HEK293 (cell line): Measurements from ENCODE around the gene ABHD15.

Source experiments
- CTCF ChIA-PET: fragments of 350-600 bp; formaldehyde crosslinking; extraction: SDS; loops from one replicate; lab custom pipeline; 2021; ENCODE audit warnings: antibody characterized with exemption; lab: Yijun Ruan, JAX
- POLR2A ChIA-PET: fragments of 300-600 bp; formaldehyde crosslinking; extraction: SDS; loops from one replicate; lab custom pipeline; 2020; ENCODE audit warnings: antibody characterized with exemption, inconsistent platforms; lab: Yijun Ruan, JAX
- H3K27ac ChIP-seq: fragments of 200-500 bp; sonication (Bioruptor generic); 2 replicates; pipeline ENCODE4 v1.5.1; 2014; ENCODE audit warnings: low read depth, low read length, control low read depth, inconsistent platforms; ENCODE audit errors: extremely low read depth
- H3K36me3 ChIP-seq, 2 experiments: fragments of 200-500 bp in 1 of 2; sonication (Bioruptor generic) in 1 of 2; 1 replicate in 1 of 2; 2 replicates in 1 of 2; pipeline ENCODE4 v1.5.1; 2014 to 2017; ENCODE audit warnings: inconsistent platforms in 2 of 2, low read length in 2 of 2; ENCODE audit not compliant: control insufficient read depth in 2 of 2, insufficient read depth in 1 of 2
- H3K4me1 ChIP-seq: fragments of 200-500 bp; sonication (Bioruptor generic); 2 replicates; pipeline ENCODE4 v1.5.1; 2014; ENCODE audit warnings: mild to moderate bottlenecking, low read length, inconsistent platforms; ENCODE audit not compliant: control insufficient read depth, insufficient read depth
- H3K4me3 ChIP-seq: 2 replicates; pipeline ENCODE4 v1.5.1; 2011; ENCODE audit warnings: low read depth, mild to moderate bottlenecking, control low read depth, low read length, moderate library complexity
- H3K9me3 ChIP-seq: fragments of 200-500 bp; sonication (Bioruptor generic); 2 replicates; pipeline ENCODE4 v1.5.1; 2014; ENCODE audit warnings: low read depth, low read length, inconsistent platforms; ENCODE audit not compliant: control insufficient read depth, insufficient read depth
- IKZF3 ChIP-seq: fragments of 450-650 bp; IDR thresholded peaks from 2 replicates; pipeline ENCODE4 v1.5.0; 2018; ENCODE audit warnings: missing biosample characterization, mild to moderate bottlenecking, missing genetic modification characterization, moderate library complexity
- INSM2 ChIP-seq: fragments of 450-650 bp; formaldehyde crosslinking; IDR thresholded peaks from 2 replicates; pipeline ENCODE4 v1.5.1; 2016; ENCODE audit warnings: missing biosample characterization, missing genetic modification characterization
- KLF7 ChIP-seq: fragments of 450-650 bp; formaldehyde crosslinking; IDR thresholded peaks from 2 replicates; pipeline ENCODE4 v1.5.1; 2016; ENCODE audit warnings: missing biosample characterization, missing genetic modification characterization, borderline replicate concordance
- OSR2 ChIP-seq: fragments of 450-650 bp; formaldehyde crosslinking; IDR thresholded peaks from 2 replicates; pipeline ENCODE4 v1.5.1; 2016; ENCODE audit warnings: missing biosample characterization, missing genetic modification characterization
- PRDM10 ChIP-seq: fragments of 450-650 bp; formaldehyde crosslinking; IDR thresholded peaks from 2 replicates; pipeline ENCODE4 v1.5.1; 2016; ENCODE audit warnings: missing biosample characterization, missing genetic modification characterization
- TSHZ1 ChIP-seq: fragments of 450-650 bp; formaldehyde crosslinking; IDR thresholded peaks from 2 replicates; pipeline ENCODE4 v1.5.1; 2016; ENCODE audit warnings: missing biosample characterization, missing genetic modification characterization, borderline replicate concordance
- ZIC2 ChIP-seq: fragments of 450-650 bp; formaldehyde crosslinking; IDR thresholded peaks from 2 replicates; pipeline ENCODE4 v1.5.1; 2016; ENCODE audit warnings: missing biosample characterization, missing genetic modification characterization
- ZNF112 ChIP-seq: fragments of 450-650 bp; formaldehyde crosslinking; IDR thresholded peaks from 2 replicates; pipeline ENCODE4 v1.5.0; 2017; ENCODE audit warnings: missing biosample characterization, missing genetic modification characterization
- ZNF132 ChIP-seq: fragments of 450-650 bp; formaldehyde crosslinking; IDR thresholded peaks from 2 replicates; pipeline ENCODE4 v1.5.1; 2017; ENCODE audit warnings: missing biosample characterization, missing genetic modification characterization, borderline replicate concordance
- ZNF138 ChIP-seq: fragments of 450-650 bp; formaldehyde crosslinking; IDR thresholded peaks from 2 replicates; pipeline ENCODE4 v1.5.1; 2016; ENCODE audit warnings: missing biosample characterization, missing genetic modification characterization, borderline replicate concordance
- ZNF488 ChIP-seq: fragments of 450-650 bp; formaldehyde crosslinking; IDR thresholded peaks from 2 replicates; pipeline ENCODE4 v1.5.1; 2016; ENCODE audit warnings: missing biosample characterization, missing genetic modification characterization
- ZNF518A ChIP-seq: fragments of 450-650 bp; formaldehyde crosslinking; conservative IDR thresholded peaks from 2 replicates; pipeline ENCODE4 v1.5.1; 2016; ENCODE audit warnings: low read depth, missing biosample characterization, missing genetic modification characterization
- ZNF596 ChIP-seq: fragments of 450-650 bp; IDR thresholded peaks from 2 replicates; pipeline ENCODE4 v1.5.0; 2018; ENCODE audit warnings: missing biosample characterization, mild to moderate bottlenecking, missing genetic modification characterization, moderate library complexity
- ZNF639 ChIP-seq: fragments of 450-650 bp; formaldehyde crosslinking; IDR thresholded peaks from 2 replicates; pipeline ENCODE4 v1.5.1; 2016; ENCODE audit warnings: missing biosample characterization, missing genetic modification characterization
- ZNF658 ChIP-seq: fragments of 450-650 bp; formaldehyde crosslinking; IDR thresholded peaks from 2 replicates; pipeline ENCODE4; 2016; ENCODE audit warnings: missing biosample characterization, missing genetic modification characterization
- ZSCAN5A ChIP-seq: fragments of 450-650 bp; formaldehyde crosslinking; IDR thresholded peaks from 2 replicates; pipeline ENCODE4 v1.5.1; 2016; ENCODE audit warnings: missing biosample characterization, missing genetic modification characterization

Gene ABHD15

GRCh38 chr17:29570521-29570920, 3.7 kb upstream of the ABHD15 start:
- CTCF ChIA-PET = interaction anchor here (0.6 to 4.9 kb wide), 5 partner anchors 10 to 522 kb away, joined by 3 to 31 read pairs (median 13); partner anchors contain the start of gene ANKRD13B
- peaks cover 3 to 47% of the 10 kb centered on the region in 2 experiments for H3K36me3 ChIP-seq
- POLR2A ChIA-PET = interaction anchor here (0.6 to 1.5 kb wide), 2 partner anchors 48 to 181 kb away, joined by 3 to 4 read pairs; partner anchors contain the start of gene TAOK1
- no peak for TF ChIP-seq INSM2
- TF ChIP-seq ZSCAN5A (tag by site-specific recombination) = no peak
- TF ChIP-seq ZNF138 (tag by site-specific recombination) = no peak
- TF ChIP-seq KLF7 (tag by site-specific recombination) = no peak
- TF ChIP-seq ZIC2 (tag by site-specific recombination) = no peak
- no peak for TF ChIP-seq TSHZ1
- TF ChIP-seq ZNF596 (tag by site-specific recombination) = no peak
- TF ChIP-seq ZNF132 (tag by site-specific recombination) = no peak
- TF ChIP-seq IKZF3 (tag by site-specific recombination) = no peak
- TF ChIP-seq ZNF639 = no peak
- TF ChIP-seq OSR2 (tag by site-specific recombination) = no peak
- TF ChIP-seq PRDM10 (tag by site-specific recombination) = no peak
- no peak for TF ChIP-seq ZNF112
- no peak for TF ChIP-seq ZNF518A
- TF ChIP-seq ZNF488 (tag by site-specific recombination) = no peak
- no peak for TF ChIP-seq ZNF658

More at GRCh38 chr17:29570521-29570920, 3.7 kb upstream of the ABHD15 start:
- Histone ChIP-seq H3K4me3 (no peak overlapping the region), H3K27ac (no peak overlapping the region), H3K9me3 (no peaks in the 10 kb centered on the region), H3K4me1 (peaks cover 12% of the 10 kb centered on the region)
